NCI-H460 (cell line): ENCODE measurements around the gene HOXD10. TPM values are rescaled to one million over a fixed set of nuclear protein-coding genes. Genes with fewer than 3 reads are reported as not detected.
A peak's percentile ranks its signal among the peaks of the same experiment; 100 is the strongest.

Source experiments
- DNase-seq: peaks from one replicate; pipeline ENCODE4 v3.0.0-alpha.2; 2016; ENCODE audit warnings: low read depth; ENCODE audit errors: extremely low read depth
- total RNA-seq: library from RNA; depleted of rRNA; stranded (reverse); fragments of >200 nt; shearing (Covaris generic); gene quantifications from 2 replicates; pipeline ENCODE4 v1.2.3, GENCODE V29; 2014

Gene HOXD10
- total RNA-seq, 1 experiment from 2014 or later: 0.25 TPM

- DNase-seq: no peak
These were observed 10.6 kb upstream of the HOXD10 start for GRCh38 chr2:176105730-176106580.

- DNase-seq: no peak
These were observed 9.7 kb upstream of the HOXD10 start, which contains the start of gene HOXD11 for GRCh38 chr2:176106581-176107539. TSS of gene HOXD11 (plus strand) at chr2:176107280. CDS start at chr2:176107356, 76 bp downstream.

- DNase-seq: no peak
These were observed 8.8 kb upstream of the HOXD10 start for GRCh38 chr2:176107731-176108181.

- DNase-seq: no peak
These were observed 7.2 kb upstream of the HOXD10 start for GRCh38 chr2:176109192-176109901.

GRCh38 chr2:176109946-176110345 lies 6.6 kb upstream of the HOXD10 start:
- no peak for DNase-seq

GRCh38 chr2:176110415-176111308 lies 5.9 kb upstream of the HOXD10 start:
- DNase-seq: no peak

- peak; percentile 55 for DNase-seq
These were observed 5.3 kb upstream of the HOXD10 start for GRCh38 chr2:176111309-176111663.

- DNase-seq: no peak
These were observed 4.7 kb upstream of the HOXD10 start for GRCh38 chr2:176111846-176112374.

- no peak for DNase-seq
These were observed 3.9 kb upstream of the HOXD10 start for GRCh38 chr2:176112375-176113302.

- no peak for DNase-seq
These were observed 2.3 kb upstream of the HOXD10 start for GRCh38 chr2:176114120-176114929.

GRCh38 chr2:176114930-176115625 lies 1.5 kb upstream of the HOXD10 start:
- DNase-seq: no peak

- DNase-seq: no peak
These were observed 714 bp downstream of the HOXD10 start for GRCh38 chr2:176117162-176117822.

GRCh38 chr2:176117823-176118371 lies 1.3 kb downstream of the HOXD10 start:
- no peak for DNase-seq

GRCh38 chr2:176118601-176119339 lies 2.2 kb downstream of the HOXD10 start:
- peak; percentile 72 for DNase-seq
